GM19452 (cell line): ENCODE results near the gene AGPAT3.

Experiments used
- ATAC-seq: cut with Tn5 transposase; IDR thresholded peaks from one replicate; pipeline ENCODE4 v1.9.1; 2021; ENCODE audit not compliant: unreplicated experiment

AGPAT3 gene

DNA sequence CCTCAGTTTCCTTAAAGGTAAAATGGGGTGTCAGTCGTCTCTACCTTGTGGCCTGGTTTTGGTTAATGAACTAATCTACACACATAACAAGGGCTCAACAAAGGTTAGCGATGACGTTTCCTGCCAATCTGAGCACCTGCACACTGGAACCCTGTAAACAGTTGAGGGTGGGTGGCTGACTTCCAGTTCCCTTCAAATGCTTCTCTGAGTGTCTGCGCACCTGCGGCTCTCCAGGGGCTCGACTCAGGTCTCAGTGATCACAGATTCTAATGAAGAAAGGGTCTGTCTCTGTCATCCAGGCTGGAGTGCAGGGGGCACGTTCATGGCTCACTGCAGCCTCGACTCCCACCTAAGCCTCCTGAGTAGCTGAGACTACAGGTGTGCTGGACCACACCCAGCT, 3.3 kb upstream of the AGPAT3 start:
- no peak for ATAC-seq

GRCh38 chr21:43864313-43864961, 586 bp upstream of the AGPAT3 start:
- ATAC-seq: no peak

DNA sequence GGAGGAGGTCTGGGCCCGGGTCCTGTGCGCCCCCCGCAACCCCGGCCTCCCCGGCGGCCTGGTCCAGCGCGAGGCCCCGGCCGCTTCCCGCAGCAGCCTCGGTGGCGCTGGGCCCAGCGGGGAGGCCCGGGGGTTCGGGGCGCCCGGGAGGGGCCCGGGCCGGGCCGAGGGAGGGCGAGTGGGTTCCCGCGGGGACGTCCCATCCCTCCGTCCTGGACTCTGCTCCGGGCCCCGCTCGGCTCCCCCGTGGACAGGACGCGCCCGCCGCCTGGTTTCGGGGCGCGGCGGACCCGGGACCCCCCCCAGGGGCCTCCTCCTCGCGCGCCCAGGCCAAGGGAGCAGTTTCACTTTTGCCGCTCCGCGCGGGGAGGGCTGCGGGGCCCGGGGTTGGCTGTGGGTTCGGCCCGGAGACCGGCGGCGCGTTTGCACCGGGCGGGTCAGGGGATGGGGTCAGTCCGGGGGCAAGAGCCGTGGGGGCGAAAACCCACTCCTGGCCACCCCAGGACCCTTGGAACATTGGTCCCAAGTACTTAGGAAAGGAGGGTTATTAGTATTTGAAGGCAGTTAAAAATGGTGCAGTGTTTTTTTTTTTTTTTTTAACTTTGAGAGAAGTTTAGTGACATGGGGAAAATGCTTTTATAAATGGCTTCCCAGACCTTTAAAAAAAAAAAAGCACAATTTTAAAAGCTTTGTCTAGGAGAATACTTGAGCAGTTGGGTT, 677 bp downstream of the AGPAT3 start:
- ATAC-seq: no peak

GRCh38 chr21:43866260-43866629, 1.2 kb downstream of the AGPAT3 start:
- no peak for ATAC-seq

GRCh38 chr21:43866659-43867331, 1.8 kb downstream of the AGPAT3 start:
- no peak for ATAC-seq

DNA sequence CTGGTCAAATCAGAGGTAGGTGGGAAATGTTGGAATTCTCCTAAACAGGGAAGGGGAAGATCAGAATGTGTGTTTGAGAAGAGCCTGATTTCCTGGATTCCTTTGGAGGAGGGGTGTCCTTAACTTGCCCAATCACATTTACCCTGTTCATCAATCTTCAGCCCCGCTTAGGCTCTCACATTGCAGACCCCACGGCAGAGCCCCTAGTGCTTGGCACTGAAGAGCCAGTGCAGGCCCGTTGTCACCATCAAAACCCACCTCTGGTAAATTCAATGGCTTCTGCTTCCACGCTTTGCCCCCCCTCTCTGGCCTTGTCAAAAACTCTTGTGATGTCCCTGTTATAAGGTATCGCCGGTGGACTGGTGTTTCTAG, 2.3 kb downstream of the AGPAT3 start:
- no peak for ATAC-seq

GRCh38 chr21:43867948-43868347, 2.9 kb downstream of the AGPAT3 start:
- ATAC-seq: no peak

GRCh38 chr21:43868461-43868860, 3.4 kb downstream of the AGPAT3 start:
- ATAC-seq: no peak

DNA sequence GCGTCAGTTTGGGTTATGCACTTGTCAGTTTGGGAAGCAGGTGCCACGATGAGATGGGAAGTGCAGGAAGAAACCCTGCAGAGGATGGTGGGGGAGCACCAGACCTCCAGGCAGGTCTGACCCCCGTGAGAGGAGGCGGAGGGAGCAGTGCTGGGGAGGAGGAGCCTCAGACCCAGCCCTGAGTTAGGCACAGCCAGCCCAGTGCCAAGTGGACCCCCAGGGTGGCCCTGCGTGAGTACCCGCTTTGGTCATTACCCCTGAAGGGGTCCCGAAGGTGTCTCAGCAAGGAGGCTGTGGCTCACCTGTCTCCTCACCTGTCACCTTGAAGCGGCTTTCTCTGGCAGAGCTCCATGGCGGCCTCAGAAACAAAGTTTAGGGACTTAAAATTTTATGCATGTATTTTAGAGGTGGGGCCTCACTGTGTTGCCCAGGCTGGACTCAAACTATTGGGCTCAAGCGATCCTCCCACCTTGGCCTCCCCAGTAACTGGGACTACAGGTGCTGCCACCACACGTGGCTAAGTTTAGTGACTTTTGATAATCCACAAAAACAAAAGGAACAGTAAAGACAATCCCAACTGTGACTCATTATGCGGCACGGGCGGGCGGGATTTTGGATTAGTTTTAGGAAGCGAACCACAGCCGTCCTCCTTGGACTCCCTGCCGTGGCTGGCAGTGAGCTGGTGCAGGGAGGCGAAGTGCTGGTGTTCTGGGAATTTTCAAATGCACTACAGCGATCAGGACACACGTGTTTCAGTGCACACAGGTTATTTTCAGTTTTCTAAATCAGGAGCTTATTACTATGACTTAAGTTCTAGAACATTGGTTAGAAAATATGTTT, 4.7 kb downstream of the AGPAT3 start:
- ATAC-seq: no peak

GRCh38 chr21:43871487-43871886, 6.5 kb downstream of the AGPAT3 start:
- ATAC-seq: no peak

DNA sequence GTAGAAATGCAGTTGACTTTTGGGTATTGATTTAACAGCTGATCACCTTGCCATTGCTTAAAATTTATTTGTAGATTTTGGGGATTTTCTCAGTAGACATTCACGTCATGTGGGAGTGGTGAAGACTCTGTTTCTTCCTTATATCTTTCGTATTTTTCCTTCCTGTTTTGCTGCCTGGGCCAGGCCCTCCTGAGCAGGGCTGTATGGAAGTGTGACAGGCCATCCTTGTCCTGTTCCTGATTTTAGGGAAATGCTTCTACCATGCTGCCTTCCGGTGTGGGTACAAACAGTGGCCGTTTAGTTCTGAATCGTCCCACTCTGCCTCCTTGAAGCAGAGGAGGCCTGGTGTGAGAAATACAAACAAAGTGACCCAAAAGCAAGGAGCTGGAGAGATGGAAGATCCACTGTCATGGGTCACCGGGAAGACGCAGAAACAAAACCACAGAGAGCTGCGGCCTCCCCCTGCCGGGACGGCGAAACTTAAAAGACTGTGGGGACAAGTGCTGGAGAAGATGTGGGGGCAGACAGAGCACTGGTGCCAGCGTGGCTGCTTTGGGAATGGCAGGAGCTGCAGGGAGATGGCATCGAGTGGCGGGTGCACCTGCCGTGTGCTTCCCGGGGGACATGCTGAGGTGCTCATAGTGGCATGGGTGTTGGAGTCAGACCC, 7.6 kb downstream of the AGPAT3 start:
- no peak for ATAC-seq

GRCh38 chr21:43873673-43874072, 8.7 kb downstream of the AGPAT3 start:
- no peak for ATAC-seq

GRCh38 chr21:43874085-43874805, 9.2 kb downstream of the AGPAT3 start:
- no peak for ATAC-seq

DNA sequence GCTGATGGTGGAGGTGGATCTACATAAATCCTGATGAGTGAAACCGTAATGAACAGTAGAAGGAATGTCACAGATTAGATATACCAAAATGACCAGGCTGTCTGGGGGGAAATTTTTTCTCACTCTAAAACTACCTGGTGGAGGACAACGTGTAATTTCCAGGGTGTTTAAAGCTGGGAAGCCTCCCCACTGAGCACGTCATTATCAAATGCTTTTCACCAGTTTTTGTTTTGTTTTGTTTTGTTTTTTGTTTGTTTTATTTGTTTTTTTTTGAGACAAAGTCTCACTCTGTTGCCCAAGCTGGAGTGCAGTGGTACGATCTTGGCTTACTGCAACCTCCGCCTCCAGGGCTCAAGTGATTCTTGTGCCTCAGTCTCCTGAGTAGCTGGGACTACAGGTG, 11.6 kb downstream of the AGPAT3 start:
- ATAC-seq: no peak

GRCh38 chr21:43877936-43878575, 13.0 kb downstream of the AGPAT3 start:
- no peak for ATAC-seq

GRCh38 chr21:43879348-43880110, 14.5 kb downstream of the AGPAT3 start:
- no peak for ATAC-seq

DNA sequence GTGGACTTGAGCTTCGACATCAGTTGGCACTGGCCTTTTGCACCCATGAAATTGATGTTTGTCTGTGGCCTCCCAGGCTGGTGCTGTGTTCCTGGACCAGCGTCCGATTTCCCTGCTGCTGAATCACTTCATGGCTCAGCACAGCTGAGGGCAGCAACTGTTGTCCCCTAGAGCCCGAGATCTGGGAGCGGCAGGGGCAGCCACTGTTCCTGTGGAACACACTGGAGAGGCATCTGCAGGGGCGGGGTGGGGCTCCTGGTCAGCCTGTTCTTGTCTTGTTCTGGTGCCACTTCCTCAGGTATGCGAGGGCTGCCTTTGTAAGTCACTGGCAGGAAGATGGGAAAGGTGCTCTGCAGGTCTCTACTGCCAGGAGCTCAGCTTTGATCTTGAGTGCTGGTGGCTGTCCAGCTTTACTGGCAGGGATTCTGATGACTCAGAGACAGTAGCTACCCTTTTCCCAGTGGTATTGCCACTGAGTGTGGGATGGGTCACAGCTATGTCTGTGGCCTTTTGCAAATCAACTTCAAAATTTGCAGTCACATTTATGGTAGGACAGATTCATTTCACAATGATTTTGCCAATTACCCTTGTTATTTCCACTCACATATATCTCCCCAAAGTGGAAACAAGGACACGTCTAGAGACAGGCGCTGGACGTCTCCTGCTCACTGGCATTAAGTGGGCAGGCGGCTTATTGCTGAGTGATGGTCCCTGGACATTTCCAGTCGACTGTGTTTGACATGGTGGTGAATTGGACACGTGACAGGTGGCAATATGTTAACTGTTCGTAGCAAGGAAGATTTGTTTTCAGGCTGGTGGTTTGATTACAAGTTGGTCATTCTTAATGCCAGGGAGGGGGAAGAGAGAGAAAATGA, 15.3 kb downstream of the AGPAT3 start:
- no peak for ATAC-seq

DNA sequence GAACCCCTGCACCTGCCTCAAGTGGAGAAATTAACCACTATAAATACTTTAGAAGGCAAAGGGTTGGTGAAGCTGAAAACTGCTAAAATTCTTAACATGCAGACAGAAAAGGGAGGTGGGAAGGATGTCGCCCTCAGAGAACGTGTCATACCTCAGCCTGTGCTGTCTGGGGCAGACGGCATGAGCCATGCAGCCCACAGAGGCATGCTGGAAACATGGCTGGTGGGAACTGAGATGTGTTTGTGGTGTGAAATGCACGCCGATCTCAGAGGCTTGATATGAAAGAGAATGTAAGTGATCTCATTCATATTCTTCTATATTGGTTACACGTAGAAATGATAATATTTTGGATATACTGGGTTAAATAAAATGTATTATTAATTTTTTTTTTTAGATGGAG, 16.3 kb downstream of the AGPAT3 start:
- ATAC-seq: no peak
